ENCODE results near the gene OR10G6.

OR10G6 gene

DNA sequence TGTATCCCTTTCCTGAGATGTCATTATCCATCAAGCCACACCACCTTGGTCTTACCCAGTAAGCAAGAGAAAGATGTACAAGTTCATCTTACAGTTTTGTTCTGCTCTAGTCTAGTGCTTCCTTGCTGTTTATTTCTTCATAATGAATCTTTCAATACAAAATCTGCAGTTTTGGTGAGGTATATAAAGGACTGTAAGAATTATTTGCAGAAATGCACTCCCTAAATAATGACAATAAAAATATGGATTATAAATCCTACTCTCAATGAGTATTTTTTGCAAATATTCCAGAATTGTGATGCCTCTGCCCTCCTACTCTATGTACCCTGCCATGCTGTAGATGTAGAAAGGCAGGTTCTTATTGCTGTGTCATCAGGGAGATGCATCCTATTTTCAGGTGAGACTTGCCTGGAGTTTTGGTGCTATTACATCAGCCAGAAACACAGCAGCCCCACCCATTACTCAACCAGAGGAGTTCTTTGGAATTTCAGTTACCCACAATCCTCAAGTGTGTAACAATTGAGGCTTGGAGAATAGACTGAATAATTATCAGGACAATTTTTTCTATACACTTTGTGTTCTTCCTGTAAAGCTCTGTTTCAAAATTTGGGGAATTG, 17.1 kb downstream of the OR10G6 start, which contains the start of gene OR10S1:
Gene OR10S1, minus strand, starts transcription at position 51 of the 617 bp plus-strand sequence. CDS start 117 bp downstream, outside the sequence.
- Histone ChIP-seq H3K9ac (ENCODE audit: insufficient read length) (no peak within 1 kb of the TSS), H3K27ac (no peak within 1 kb of the TSS), H3K4me3 (no peak within 1 kb of the TSS), H3K9me3 (ENCODE audit: low read depth, low read length) (no peaks in the 10 kb centered on the region), H3K36me3 (ENCODE audit: insufficient read depth, low read length) (no peaks in the 10 kb centered on the region)
- TF ChIP-seq FOXP2 (optimal IDR thresholded peaks at IDR 0.05; ENCODE audit: control extremely low read depth, extremely low read length, insufficient read depth) (no peak), POLR2AphosphoS5 (IDR thresholded peaks at IDR 0.05; ENCODE audit: borderline replicate concordance, low read depth, low read length) (no peak), EZH2 (IDR thresholded peaks at IDR 0.05) (no peak)
- DNase-seq (ENCODE audit: low read depth, low spot score) = no peak

DNA sequence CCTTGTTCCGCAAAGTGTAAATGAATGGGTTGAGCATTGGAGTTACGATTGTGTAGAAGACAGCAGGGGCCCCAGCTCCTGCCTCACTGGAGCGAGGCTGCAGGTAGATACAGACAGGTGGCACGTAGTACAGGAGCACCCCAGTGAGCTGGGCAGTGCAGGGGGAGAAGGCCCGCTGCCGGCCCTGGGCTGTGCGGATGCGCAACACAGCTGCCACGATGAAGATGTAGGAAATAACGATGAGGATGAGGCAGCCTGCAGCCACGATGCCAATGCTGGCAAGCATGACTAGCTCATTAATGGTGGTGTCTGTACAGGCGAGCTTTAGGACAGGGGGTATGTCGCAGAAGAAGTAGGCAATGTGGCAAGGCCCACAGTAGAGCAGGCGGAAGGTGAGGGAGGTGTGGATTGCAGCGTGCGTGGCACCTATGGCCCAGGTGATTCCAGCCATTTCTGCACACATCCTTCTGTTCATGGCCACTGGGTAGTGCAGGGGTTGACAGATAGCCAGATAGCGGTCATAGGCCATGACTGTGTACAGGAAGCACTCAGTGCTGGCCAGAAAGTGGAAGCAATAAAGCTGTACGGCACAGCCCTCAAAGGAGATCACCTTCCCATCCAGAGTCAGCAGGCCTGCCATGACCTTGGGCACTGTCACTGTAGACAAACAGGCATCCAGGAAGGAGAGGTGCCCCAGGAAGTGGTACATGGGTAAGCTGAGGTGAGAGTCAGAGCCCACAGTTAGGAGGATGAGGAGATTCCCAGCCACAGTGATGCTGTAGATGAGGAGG, 18.0 kb downstream of the OR10G6 start:
- Histone ChIP-seq H3K9me3 (ENCODE audit: low read depth, low read length) (no peaks in the 10 kb centered on the region), H3K4me3 (no peak overlapping the region), H3K27ac (no peak overlapping the region), H3K9ac (ENCODE audit: insufficient read length) (no peak overlapping the region), H3K36me3 (ENCODE audit: insufficient read depth, low read length) (no peaks in the 10 kb centered on the region)
- no peak for DNase-seq (ENCODE audit: low read depth, low spot score)
- TF ChIP-seq FOXP2 (optimal IDR thresholded peaks at IDR 0.05; ENCODE audit: control extremely low read depth, extremely low read length, insufficient read depth) (no peak), POLR2AphosphoS5 (IDR thresholded peaks at IDR 0.05; ENCODE audit: borderline replicate concordance, low read depth, low read length) (no peak), EZH2 (IDR thresholded peaks at IDR 0.05) (no peak)

DNA sequence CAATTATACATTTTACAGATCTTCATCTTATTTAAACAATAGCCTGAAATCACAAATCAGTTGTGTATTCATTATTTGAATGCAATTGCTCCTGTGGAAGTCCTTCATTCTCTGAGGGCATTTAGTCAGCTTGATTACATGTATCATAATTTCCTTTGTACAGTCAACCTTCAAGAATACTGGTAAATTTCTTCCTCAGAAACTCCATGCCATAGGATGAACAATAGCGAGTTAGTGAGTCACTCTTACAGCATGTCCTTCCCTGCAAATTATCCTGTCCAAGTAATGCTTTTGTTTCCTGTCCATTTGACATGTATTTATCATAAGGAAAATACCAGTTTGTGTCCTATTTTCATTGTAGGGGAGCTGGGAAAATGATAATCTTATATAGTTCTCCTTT, 21.1 kb downstream of the OR10G6 start:
- Histone ChIP-seq H3K36me3 (ENCODE audit: insufficient read depth, low read length) (no peaks in the 10 kb centered on the region), H3K27ac (no peak overlapping the region), H3K9me3 (ENCODE audit: low read depth, low read length) (no peaks in the 10 kb centered on the region), H3K9ac (ENCODE audit: insufficient read length) (no peak overlapping the region), H3K4me3 (no peak overlapping the region)
- TF ChIP-seq POLR2AphosphoS5 (IDR thresholded peaks at IDR 0.05; ENCODE audit: borderline replicate concordance, low read depth, low read length) = no peak
- TF ChIP-seq FOXP2 (optimal IDR thresholded peaks at IDR 0.05; ENCODE audit: control extremely low read depth, extremely low read length, insufficient read depth) = no peak
- no peak for TF ChIP-seq EZH2 (IDR thresholded peaks at IDR 0.05)
- DNase-seq (ENCODE audit: low read depth, low spot score) = no peak

DNA sequence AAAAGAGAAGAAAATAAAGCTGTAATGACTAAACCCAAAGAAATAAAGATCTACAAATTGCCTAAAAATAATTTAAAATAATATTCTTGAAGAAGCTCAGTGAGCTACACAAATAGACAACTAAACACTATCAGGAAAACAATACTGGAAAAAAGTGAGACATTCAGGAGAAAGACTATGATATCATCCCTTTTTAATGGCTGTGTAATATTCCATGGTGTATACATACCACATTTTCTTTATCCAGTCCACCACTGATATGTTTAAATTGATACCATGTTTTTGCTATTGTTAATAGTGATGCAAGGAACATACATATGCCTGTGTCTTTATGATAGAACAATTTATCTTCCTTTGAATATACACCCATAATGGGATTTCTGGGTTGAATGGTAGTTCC, 38.2 kb downstream of the OR10G6 start:
- H3K9me3 ChIP-seq (ENCODE audit: low read depth, low read length) = no peaks in the 10 kb centered on the region
- TF ChIP-seq FOXP2 (optimal IDR thresholded peaks at IDR 0.05; ENCODE audit: control extremely low read depth, extremely low read length, insufficient read depth) (no peak), EZH2 (IDR thresholded peaks at IDR 0.05) (no peak), POLR2AphosphoS5 (IDR thresholded peaks at IDR 0.05; ENCODE audit: borderline replicate concordance, low read depth, low read length) (no peak)

DNA sequence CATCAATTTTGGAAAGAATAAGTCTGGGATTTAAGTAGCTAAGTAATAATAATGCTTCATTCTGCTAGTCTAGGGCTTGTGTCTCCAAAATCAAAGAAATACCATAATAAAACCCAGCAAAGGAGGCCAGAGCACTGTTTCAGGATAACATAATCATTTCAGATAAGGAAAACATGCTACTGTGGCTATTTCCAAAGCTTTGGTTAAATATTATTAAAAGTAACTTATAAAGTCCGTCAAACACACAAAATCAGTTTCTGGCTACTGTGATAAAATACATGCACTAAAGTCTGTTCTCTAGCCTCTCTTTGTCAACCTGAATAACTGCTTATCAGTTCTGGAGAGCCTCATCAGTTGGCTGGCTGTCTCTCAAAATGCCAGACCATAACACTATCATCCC, 49.8 kb downstream of the OR10G6 start:
- TF ChIP-seq EZH2 (IDR thresholded peaks at IDR 0.05) (no peak), POLR2AphosphoS5 (IDR thresholded peaks at IDR 0.05; ENCODE audit: borderline replicate concordance, low read depth, low read length) (no peak), FOXP2 (optimal IDR thresholded peaks at IDR 0.05; ENCODE audit: control extremely low read depth, extremely low read length, insufficient read depth) (no peak)
- Histone ChIP-seq H3K27ac (no peak overlapping the region), H3K9me3 (ENCODE audit: low read depth, low read length) (no peaks in the 10 kb centered on the region), H3K4me3 (no peak overlapping the region), H3K9ac (ENCODE audit: insufficient read length) (no peak overlapping the region), H3K36me3 (ENCODE audit: insufficient read depth, low read length) (no peaks in the 10 kb centered on the region)
- no peak for DNase-seq (ENCODE audit: low read depth, low spot score)

More for the DNA sequence above, 38.2 kb downstream of the OR10G6 start:
- DNase-seq (ENCODE audit: low read depth, low spot score) = no peak
- H3K27ac ChIP-seq = no peak overlapping the region
- no peak overlapping the region for H3K4me3 ChIP-seq
- H3K36me3 ChIP-seq (ENCODE audit: insufficient read depth, low read length) = no peaks in the 10 kb centered on the region
- no peak overlapping the region for H3K9ac ChIP-seq (ENCODE audit: insufficient read length)
